Pancreas (tissue), 10 donors: ENCODE results near the gene VPS13D. TPM values are rescaled to one million over a fixed set of nuclear protein-coding genes. Genes with fewer than 3 reads are reported as not detected.

Experiments used
- ATAC-seq, 4 donors: fragments of 200-7000 bp; cut with Tn5 transposase; one replicate each; pipeline versions ENCODE4 v1.8.0 to v1.9.1; 2020; ENCODE audit warnings: mild to moderate bottlenecking in 4 of 4, moderate library complexity in 4 of 4
- DNase-seq, 6 donors: peaks; one replicate each; pipeline ENCODE4 v3.0.0-alpha.2; 2020
- FAIRE-seq: peaks from 2 replicates; lab custom pipeline; 2012; peaks lifted over from hg19 to GRCh38; lab: Jason Lieb, UNC
- H3K27ac ChIP-seq, 4 donors: fragments of 200-600 bp; sonication (generic); 1 replicate in 3 of 4; 2 replicates in 1 of 4; pipeline versions ENCODE4 v1.5.0 to v1.8.0; 2020
- H3K27me3 ChIP-seq, 4 donors: fragments of 200-600 bp; one replicate each; pipeline ENCODE4 v1.8.0; 2021
- H3K36me3 ChIP-seq, 3 donors: fragments of 200-600 bp; sonication (generic) in 1 of 3; one replicate each; pipeline versions ENCODE4 v1.5.0 to v1.8.0; 2020 to 2021
- H3K4me1 ChIP-seq, 3 donors: fragments of 200-600 bp; one replicate each; pipeline ENCODE4 v1.8.0; 2021
- H3K4me3 ChIP-seq, 4 donors: fragments of 200-600 bp; sonication (generic) in 2 of 4; one replicate each; pipeline versions ENCODE4 v1.5.0 to v1.8.0; 2020 to 2021
- H3K9me3 ChIP-seq, 4 donors: fragments of 200-600 bp; one replicate each; pipeline ENCODE4 v1.8.0; 2021
- CTCF ChIP-seq, 4 donors: fragments of 200-600 bp; sonication (generic) in 3 of 4; IDR thresholded peaks; one replicate each; pipeline versions ENCODE4 v1.5.0 to v1.8.0; 2021; ENCODE audit warnings: antibody characterized with exemption in 4 of 4
- WGBS, 2 donors: extraction: QIAGEN DNeasy Blood & Tissue Kit; methylation state at CpG; one replicate each; pipeline ENCODE4 v1.1.7; 2013; 5-methylcytosine and 5-hydroxymethylcytosine counted together
- intact Hi-C, 3 donors: fragments of 100-400 bp; cut with DNase I; formaldehyde crosslinking; loops; one replicate each; pipeline versions ENCODE4 v1.11.1 to v1.14.2; 2022
- polyA plus RNA-seq, 2 donors: library from polyadenylated mRNA; stranded (reverse); fragments of 200-250 nt; gene quantifications; one replicate each; pipeline ENCODE4 v1.2.3, GENCODE V29; 2013
- total RNA-seq, 6 donors: library from RNA; stranded (reverse); fragmentation: NEBNext Ultra II Directional in 4 of 6; extraction: Animal tissue kit (Norgen Biotek cat#: 25700) in 4 of 6; gene quantifications; one replicate each; pipeline versions ENCODE4 v1.2.1 to v1.2.4, GENCODE V29; 2021 to 2023
- donor health status: healthy with polysubstance abuse.
- donor health status: DM: no; HTN: no; CAD: no; lungs with moderate emphysema.
- donor health status: DM: no; HTN: no; CAD: no.
- donor health status: control.
- donor health status: control.
- donor health status: Bipolar disorder and iron deficiency.
- donor health status: DM: yes; HTN: yes; CAD: no.
- donor health status: DM: no; HTN: no; CAD: no.
- donor health status: DM: no; HTN: no; CAD: no.
- donor health status: DM: yes; HTN: yes; CAD: no.

Gene VPS13D
- total and polyA plus RNA-seq, 8 donors, result 13.7 to 39.0 (median 24.8) TPM

- peaks cover 0 to 59% (median 6%) of the 10 kb centered on the region in 3 donors for H3K36me3 ChIP-seq
- no peak overlapping the region for H3K27ac ChIP-seq
- ATAC-seq, result no peak
- WGBS, 2 donors, result 82 to 87% methylated on average over 6 of the region's 6 CpGs
- no peaks in the 10 kb centered on the region for H3K4me1 ChIP-seq
- intact Hi-C loops, result no loop called here
- FAIRE-seq, result no peak
- H3K4me3 ChIP-seq, result no peak overlapping the region
- H3K9me3 ChIP-seq, result no peaks in the 10 kb centered on the region
- DNase-seq, result no peak
- no peak for TF ChIP-seq CTCF (IDR thresholded peaks at IDR 0.05)
- H3K27me3 ChIP-seq, result no peaks in the 10 kb centered on the region
These were observed 19.9 kb downstream of the VPS13D start for GRCh38 chr1:12249748-12250147.

- Histone ChIP-seq H3K27ac (no peak overlapping the region), H3K36me3 (peaks cover 0 to 50% (median 6%) of the 10 kb centered on the region in 3 donors), H3K27me3 (no peaks in the 10 kb centered on the region), H3K9me3 (no peaks in the 10 kb centered on the region), H3K4me3 (no peak overlapping the region), H3K4me1 (no peaks in the 10 kb centered on the region)
- ATAC-seq, result no peak
- intact Hi-C loops, result no loop called here
- FAIRE-seq, result no peak
- DNase-seq, result no peak
- 75 to 78% methylated on average over 5 of the region's 5 CpGs for WGBS, 2 donors
- no peak for TF ChIP-seq CTCF (IDR thresholded peaks at IDR 0.05)
These were observed 21.6 kb downstream of the VPS13D start for GRCh38 chr1:12251442-12251841.

- H3K36me3 ChIP-seq, result peaks cover 4 to 37% (median 6%) of the 10 kb centered on the region in 3 donors
These were observed 26.1 kb downstream of the VPS13D start for GRCh38 chr1:12255913-12256312.

GRCh38 chr1:12258272-12258671 is 28.4 kb downstream of the VPS13D start:
- H3K27ac ChIP-seq, result no peak overlapping the region
- TF ChIP-seq CTCF (IDR thresholded peaks at IDR 0.05), result no peak
- 70 to 73% methylated on average over 7 of the region's 7 CpGs for WGBS, 2 donors
- H3K4me3 ChIP-seq, result no peak overlapping the region
- no peaks in the 10 kb centered on the region for H3K9me3 ChIP-seq
- H3K27me3 ChIP-seq, result no peaks in the 10 kb centered on the region
- intact Hi-C loops, result no loop called here
- H3K36me3 ChIP-seq, result peaks cover 13 to 45% (median 19%) of the 10 kb centered on the region in 3 donors
- H3K4me1 ChIP-seq, result no peaks in the 10 kb centered on the region
- FAIRE-seq, result no peak
- DNase-seq, result no peak
- no peak for ATAC-seq

More at GRCh38 chr1:12255913-12256312, 26.1 kb downstream of the VPS13D start:
- H3K27me3 ChIP-seq, result no peaks in the 10 kb centered on the region
- H3K4me3 ChIP-seq, result no peak overlapping the region
- intact Hi-C loops, result no loop called here
- ATAC-seq (no peak), FAIRE-seq (no peak), DNase-seq (no peak)
- TF ChIP-seq CTCF (IDR thresholded peaks at IDR 0.05), result no peak
- H3K27ac ChIP-seq, result no peak overlapping the region
- no peaks in the 10 kb centered on the region for H3K4me1 ChIP-seq
- no peaks in the 10 kb centered on the region for H3K9me3 ChIP-seq
- WGBS, 2 donors, result 96 to 98% methylated on average over 2 of the region's 2 CpGs

- DNase-seq, result no peak
- no peak for FAIRE-seq
- H3K9me3 ChIP-seq, result no peaks in the 10 kb centered on the region
- no peak overlapping the region for H3K27ac ChIP-seq
- H3K4me1 ChIP-seq, result no peaks in the 10 kb centered on the region
- WGBS, 2 donors, result 66 to 81% methylated on average over 1 of the region's 1 CpG
- H3K36me3 ChIP-seq, result peaks cover 0 to 46% (median 14%) of the 10 kb centered on the region in 3 donors
- H3K4me3 ChIP-seq, result no peak overlapping the region
- intact Hi-C loops, result no loop called here
- no peak for TF ChIP-seq CTCF (IDR thresholded peaks at IDR 0.05)
- no peak for ATAC-seq
- H3K27me3 ChIP-seq, result no peaks in the 10 kb centered on the region
These were observed 39.5 kb downstream of the VPS13D start for GRCh38 chr1:12269351-12269750.
